ENCODE data around the gene POLQ.

- TF ChIP-seq POLR2A (IDR thresholded peaks at IDR 0.05; ENCODE audit: low read depth, low read length) (no peak), CTCF (IDR thresholded peaks at IDR 0.05; ENCODE audit: extremely low read depth in 1 of 2, insufficient read depth in 1 of 2, low read depth in 1 of 2, low read length in 2 of 2) (no peak), EZH2 (IDR thresholded peaks at IDR 0.05; ENCODE audit: borderline replicate concordance, low read depth, low read length, severe bottlenecking) (no peak), POLR2AphosphoS5 (IDR thresholded peaks at IDR 0.05; ENCODE audit: insufficient read depth, low read depth, low read length) (no peak), FOS (IDR thresholded peaks at IDR 0.05; ENCODE audit: borderline replicate concordance, insufficient read depth, low read length) (no peak)
Observed at GRCh38 chr3:121467085-121467484, 78.7 kb downstream of the POLQ start.

Measured in endothelial cell of umbilical vein (primary cell).